ENCODE data around the gene NTF4.
A peak's percentile ranks its signal among the peaks of the same experiment; 100 is the strongest.
"Not testable (repeated sequence)": the region's sequence is repeated elsewhere in the genome, so short reads cannot be mapped to it uniquely, and the experiment has no call there.

The NTF4 gene

DNA sequence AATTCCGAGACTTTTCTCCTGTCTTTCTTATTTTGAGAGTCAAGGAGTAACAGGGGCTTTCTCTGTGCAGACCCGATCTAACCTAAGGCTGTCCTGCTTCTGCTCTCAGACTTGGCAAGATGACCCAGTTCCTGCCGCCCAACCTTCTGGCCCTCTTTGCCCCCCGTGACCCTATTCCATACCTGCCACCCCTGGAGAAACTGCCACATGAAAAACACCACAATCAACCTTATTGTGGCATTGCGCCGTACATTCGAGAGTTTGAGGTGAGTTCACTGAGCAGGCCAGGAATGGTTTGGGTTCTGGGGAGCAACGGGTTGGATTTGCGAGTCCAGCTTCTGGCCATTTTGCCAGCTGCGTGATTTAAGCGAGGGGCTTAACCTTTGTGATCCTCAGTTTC, 21.7 kb upstream of the NTF4 start:
- no peak for DNase-seq

DNA sequence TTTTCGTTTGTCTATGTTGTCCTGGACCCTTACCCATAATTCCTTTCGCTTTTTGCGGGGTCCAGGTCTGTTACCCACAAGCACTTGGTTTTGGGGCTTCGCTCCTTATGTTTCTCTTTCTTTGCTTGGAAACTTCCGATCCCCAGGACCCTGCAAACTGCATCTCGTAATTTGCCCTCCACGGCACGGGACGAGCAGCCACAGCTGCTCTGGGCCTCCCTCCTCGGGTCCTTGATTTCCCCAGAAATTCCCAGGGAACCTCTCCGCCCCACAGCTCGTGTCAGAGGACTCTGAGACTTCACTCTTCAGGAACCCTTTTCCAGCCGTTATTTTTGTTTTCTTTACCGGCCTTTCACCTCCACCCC, 21.2 kb upstream of the NTF4 start:
- DNase-seq: no peak

DNA sequence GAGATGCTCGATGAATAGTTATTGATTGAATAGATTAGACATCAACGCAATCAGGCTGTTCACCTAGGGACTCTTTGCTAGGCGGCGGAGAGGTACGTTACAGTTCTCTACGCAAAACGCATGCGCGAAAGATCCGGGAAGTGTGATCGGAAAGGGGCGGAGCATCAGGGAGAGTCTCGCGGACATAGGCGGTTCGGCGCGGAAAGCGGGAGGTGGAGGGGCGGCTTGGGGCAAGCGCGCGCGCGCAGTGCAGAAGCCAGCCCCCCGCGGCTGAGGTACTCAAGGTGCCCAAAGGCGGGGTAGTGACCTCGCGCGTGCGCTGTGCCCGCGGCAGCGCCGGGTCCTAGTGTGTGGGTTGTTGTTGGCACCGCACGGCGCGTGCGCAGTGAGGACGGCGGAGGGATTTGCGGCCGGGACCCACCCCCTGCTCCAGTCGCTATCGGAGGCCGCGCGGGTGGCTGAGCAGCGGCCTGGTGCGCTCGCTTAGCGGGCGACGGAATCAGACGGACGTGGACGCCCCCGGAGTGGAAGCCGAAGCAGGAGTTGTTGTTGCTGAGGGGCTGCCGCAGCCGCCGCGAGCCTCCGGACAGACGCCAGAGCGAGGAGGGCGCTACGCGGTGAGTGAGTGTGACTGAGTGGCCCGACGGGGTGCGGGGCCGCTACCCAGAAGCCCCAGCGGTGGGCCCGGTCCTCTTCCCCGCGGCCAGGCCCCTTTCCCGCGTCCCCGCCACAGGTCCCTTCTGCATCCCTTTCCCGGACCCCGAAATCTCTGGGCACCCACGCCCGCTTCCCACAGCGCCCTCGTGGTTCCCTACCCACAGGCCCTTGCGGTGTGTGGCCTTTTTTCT, 20.6 kb upstream of the NTF4 start, which contains the start of gene SNRNP70:
Gene SNRNP70, plus strand, starts transcription at position 432 of the 848 bp plus-strand sequence. CDS start 964 bp downstream, outside the sequence.
- DNase-seq: peak; percentile 99

DNA sequence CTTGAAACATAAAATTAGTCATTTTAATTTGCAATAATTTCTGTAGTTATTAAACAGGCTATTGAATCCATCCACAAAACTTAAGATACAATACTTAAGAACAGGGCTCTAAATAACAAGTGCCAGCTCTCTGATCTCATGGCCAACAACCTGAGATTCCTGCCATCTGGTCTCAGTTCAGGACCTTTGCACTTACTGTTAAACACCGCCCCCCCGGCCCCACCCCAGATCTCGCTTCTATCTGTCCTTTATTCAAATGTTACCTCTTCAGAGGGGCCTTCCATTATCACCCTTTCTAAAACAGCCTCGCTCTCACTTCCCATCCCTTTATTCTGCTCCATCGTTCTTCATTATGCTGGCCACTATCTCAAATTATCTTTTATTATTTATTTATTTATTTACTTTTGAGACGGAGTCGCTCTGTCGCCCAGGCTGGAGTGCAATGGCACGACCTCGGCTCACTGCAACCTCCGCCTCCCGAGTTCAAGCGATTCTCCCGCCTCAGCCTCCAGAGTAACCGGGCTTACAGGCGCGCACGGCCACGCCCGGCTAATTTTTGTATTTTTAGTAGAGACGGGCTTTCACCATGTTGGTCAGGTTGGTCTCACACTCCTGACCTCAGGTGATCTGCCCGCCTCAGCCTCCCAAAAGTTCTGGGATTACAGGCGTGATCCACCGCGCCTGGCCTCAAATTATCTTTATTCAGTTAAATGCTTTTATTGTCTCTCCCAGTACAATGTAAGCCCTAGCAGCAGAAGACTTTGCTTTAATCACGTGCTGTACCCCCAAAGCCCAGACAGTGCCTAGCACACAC, 19.8 kb upstream of the NTF4 start:
- DNase-seq: no peak

DNA sequence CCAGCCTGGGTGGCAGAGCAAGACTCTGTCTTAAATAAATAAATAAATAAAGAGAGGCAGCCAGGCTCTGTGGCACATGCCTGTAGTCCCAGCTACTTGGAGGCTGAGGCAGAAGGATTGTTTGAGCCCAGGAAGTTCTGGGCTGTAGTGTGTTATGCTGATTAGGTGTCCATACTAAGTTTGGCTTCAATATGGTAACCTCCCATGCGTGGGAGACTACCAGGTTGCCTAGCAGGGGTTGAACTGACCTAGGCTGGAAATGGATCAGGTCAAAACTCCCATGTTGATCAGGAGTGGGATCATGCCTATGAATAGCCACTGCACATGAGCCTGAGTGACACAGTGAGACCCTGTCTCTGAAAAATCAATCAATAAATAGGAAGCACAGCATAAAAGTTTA, 16.7 kb upstream of the NTF4 start:
- no peak for DNase-seq

DNA sequence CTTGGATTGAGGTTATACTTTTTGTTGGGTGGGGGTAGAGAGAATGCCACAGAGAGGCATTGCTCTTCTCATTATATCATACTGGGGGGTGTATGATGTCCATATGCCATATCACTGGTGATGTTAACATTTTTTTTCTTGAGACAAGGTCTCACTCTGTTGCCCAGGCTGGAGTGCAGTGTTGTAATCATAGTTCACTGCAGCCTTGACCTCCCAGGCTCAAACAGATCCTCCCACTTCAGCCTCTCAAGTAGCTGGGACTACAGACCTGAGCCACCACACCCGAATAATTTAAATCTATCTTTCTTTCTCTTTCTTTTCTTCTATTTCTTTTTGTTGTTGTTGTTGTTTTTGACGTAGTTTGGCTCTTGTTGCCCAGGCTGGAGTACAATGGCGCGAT, 15.8 kb upstream of the NTF4 start:
- DNase-seq: no peak

DNA sequence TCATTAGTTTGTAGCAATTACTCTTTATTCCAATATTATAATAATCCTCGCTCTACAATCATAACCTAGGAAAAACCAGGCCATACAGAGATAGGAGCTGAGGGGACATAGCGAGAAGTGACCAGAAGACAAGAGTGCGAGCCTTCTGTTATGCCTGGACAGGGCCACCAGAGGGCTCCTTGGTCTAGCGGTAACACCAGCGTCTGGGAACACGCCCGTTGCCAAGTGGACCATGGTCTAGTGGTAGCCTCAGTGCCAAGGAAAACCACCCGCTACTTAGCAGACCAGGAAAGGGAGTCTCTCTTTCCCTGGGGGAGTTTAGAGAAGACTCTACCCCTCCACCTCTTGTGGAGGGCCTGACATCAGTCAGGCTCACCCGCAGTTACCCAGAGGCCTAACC, 10.3 kb upstream of the NTF4 start:
- DNase-seq: peak; percentile 42

DNA sequence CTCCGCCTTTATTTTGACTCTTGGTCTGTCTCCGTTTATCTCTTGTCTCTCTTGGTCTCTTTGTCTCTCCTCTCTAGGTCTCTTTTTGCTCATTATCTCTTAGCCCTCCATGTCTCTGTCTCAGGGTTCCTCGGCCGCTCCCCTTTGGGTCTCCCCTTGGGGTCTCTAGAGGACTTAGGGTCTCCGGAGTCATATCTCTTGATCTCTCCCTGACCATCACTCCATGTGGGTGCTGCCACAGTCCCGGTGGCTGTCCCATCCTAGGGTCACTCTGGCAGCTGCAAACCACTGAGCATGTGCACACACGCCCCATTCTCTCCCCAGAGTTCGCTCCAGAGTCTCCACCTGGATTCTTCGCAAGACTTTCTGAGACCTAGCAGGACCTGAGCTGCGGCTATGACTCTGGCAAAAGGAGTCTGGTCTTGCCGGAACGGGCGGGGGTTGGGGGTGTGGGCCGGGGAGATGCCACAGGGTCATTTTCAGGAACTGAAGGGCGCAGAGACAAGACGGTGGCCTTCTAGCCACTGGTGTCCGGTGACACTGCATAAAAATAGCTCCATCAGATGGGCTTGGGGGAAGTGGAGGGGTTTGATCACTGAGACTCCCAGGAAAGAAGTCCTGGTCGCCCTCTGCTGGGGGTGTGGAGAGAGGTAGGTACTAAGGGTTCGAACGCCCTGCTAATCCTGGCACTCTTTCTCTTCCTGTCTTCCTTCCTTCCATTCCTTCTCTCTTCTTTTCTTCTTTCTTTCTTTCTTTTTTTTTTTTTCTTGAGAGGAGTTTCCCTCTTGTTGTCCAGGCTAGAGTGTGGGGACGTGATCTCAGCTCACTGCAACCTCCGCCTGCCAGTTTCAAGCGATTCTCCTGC, 9.1 kb upstream of the NTF4 start:
- DNase-seq: peak; percentile 35

DNA sequence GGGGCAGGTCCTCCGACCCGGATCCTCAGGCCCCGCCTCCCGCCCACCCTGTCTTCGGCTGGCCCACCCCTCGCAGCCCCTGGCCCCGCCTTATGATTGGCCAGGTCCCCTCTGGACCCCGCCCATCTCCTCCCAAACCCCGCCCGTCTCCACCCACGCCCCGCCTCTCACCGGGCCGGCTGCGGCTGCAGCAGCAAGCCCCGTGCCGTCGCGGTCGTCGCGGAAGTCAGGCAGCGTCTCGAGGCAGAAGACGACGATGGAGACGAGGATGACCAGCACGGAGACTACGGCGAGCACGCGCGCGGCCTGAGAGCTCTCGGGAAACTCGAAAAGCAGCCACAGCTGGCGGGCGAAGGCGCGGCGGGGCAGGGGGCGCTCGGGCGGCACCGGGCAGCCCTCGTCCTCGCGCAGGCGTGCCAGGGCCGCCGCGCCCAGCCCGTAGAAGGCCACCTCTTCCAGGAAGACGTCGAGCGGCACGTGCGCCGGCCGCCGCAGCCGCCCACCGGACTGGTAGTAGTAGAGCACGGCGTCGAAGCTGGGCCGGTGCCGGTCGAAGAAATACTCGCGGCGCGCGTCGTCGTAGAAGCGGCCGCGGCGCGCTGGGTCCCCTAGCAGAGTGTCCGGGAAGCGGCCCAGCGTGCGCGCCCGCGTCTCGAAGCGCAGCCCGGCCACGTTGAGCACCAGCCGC, 7.4 kb upstream of the NTF4 start:
- DNase-seq: no peak

DNA sequence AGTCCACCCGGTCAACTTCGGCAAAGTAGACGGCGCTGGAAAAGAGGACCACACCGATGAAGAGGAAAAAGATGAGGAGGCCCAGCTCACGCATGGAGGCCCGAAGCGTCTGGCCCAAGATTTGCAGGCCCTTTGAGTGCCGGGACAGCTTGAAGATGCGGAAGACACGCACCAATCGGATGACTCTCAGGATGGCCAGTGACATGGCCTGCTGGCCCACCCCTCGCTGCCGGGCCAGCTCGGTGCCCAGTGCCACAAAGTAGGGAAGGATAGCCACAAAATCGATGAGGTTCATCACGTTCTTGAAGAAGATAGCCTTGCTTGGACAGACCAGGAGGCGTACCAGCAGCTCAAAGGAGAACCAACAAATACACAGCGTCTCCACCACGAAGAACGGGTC, 5.8 kb upstream of the NTF4 start:
- no peak for DNase-seq

DNA sequence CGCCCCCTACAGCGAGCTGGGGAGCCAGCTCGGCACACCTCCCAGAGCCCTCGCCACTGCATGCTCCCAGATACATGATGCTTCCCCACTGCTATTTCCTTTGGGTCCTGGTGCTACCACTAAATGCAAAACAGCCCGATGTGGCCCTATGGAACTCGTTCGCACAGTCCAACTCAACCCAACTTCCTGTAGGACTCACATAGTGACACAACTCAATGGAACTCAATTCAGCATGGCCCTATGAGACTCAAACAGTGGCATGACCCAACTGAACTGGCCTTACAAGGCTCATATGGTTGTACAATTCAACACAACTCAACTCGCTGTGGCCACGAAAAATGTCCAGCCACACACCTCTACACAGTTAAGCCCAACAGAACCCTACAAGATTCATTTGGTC, 4.4 kb upstream of the NTF4 start:
- DNase-seq: no peak

DNA sequence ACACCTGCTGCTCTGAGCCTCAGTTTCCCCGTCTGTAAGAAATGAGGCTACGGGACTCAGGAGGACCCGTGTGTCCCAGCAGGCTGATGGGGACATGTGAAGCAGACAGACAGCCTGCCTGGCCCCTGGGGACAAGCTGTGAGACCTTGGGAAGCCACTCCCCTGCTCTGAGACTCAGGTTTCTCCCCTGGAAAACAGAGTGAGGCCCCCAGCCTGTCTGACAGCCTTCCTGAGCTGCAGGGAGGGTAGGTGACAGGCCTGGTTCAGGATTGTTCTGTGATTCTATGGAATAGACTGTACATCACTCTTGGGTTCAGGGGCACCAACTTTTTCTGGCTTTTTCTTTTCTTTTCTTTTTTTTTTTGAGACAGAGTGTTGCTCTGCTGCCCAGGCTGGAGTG, 2.9 kb upstream of the NTF4 start:
- DNase-seq: no peak

DNA sequence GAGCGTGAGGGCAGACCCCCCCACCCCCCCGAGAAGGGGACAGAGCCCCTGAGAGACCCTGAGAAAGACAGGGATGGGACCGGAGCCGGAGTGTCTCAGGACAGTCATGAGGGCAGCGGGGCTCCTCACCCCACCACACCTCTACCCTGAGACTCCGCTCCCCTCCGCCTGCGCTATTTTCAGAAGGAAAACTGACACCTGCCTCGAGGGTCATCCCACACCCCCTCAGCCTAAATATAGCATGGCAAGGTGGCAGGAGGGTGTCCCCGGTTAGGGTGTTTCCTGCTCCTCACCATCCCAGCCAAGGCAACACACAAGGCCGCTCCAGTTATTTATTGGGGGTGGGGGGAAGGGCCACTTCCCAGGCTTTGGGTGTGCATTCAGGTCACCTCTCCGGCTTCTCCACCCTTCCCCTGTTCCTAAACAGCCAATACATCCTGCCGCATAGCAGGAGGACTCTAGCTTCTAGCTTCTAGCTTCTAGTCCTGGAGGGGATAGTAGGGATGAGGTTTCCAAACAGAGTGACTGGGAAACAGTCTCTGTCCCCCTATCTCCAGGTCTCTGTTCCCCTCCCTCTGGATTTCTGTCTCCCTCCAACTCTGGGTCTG, 1.4 kb upstream of the NTF4 start:
- no peak for DNase-seq

DNA sequence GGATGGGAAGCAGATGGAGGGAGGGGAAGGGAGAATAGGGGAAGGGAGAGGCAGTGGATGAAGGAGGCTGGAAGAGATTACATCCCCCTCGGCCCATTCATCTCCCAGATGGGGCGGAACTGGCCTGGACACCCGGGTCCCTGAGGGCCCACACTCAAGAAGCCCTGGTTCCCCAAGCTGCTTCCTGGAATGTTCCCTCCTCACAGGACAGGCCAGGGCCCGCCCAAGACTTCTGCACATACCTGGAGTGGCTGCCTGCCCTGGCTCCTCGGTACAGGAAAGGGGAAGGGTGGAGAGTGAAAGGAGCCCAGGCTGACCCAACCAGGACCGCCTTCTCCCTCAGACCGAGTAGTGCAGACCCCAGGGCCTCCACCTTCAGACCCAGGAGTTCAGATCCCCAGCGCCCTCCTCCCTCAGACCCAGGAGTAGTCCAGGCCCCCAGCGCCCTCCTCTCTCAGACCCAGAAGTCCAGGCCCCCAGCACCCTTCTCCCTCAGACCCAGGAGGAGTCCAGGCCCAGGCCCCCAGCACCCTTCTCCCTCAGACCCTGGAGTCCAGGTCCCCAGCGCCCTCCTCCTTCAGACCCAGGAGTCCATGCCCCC, 489 bp downstream of the NTF4 start:
- no peak for DNase-seq

DNA sequence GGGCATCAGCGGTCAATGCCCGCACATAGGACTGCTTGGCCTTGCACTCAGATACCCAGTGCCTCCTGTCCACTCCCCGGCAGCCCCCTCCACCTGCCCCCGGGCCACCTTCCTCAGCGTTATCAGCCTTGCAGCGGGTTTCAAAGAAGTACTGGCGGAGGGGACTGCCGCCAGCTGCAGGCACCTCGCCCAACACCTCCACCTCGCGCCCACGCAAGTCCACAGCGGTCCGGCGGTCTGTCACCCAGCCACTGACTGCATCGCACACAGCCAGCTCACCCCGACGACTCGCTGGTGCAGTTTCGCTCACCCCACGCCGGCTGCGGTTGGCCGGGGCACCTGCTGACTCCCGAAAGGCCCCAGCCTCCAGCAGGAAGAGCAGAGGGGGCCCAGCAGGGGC, 3.2 kb downstream of the NTF4 start:
- DNase-seq: no peak

DNA sequence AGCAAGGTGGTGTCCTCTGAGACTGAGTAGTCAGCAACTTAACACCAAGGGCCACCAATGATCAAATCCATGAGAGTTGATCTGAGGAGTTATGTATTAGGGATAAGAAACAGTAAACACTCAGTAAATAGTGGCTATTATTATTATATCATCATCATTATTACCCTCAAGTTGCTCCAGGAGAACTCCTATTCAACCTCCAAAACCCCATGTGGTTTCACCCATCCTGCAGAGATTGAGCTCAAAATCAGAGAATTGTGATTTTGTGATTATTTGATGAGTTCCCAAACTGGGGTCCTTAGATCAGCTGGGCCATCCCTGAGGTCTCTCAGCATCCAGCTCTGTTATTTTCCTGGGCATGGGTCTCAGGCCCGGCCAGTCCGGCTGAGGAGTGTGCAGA, 3.6 kb downstream of the NTF4 start:
- DNase-seq: no peak

DNA sequence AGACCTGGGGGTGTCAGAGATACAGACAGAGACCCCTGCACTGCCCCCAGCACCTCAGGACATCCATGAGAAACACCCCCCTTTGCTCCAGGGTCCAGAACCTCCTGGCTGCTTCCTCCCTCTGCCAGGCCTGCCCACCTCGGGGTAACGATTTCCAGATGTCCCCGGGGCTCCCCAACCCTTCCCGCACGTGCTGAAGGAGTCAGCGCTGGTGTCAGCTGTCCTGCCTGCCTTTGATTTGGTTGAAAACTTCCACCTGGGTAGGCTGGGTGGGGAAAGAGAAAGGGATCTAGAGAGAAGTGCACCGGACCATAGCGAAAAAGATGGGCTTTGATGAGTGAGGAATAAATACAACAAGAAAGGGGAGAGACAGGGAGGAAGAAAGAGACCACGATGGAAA, 5.6 kb downstream of the NTF4 start:
- DNase-seq: no peak

DNA sequence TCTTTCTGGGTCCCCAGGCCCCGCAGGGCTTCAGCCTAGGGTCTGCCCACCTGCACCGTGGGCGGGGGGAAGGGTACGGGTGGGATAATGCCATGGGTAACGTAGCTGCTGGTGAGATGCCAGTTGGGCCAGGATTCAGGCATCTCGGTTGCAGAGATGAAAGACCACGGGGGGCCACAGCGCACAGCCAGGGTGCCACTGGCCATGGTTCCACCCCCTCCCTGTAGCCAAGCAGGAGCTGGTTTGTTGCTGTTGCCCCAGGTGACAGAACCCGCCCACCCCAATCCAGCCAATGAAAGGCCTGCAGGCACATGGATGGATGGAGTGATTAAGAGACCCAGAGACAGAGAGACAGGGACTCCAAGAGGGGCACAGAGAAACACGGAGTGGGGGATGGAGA, 6.1 kb downstream of the NTF4 start:
- no peak for DNase-seq

DNA sequence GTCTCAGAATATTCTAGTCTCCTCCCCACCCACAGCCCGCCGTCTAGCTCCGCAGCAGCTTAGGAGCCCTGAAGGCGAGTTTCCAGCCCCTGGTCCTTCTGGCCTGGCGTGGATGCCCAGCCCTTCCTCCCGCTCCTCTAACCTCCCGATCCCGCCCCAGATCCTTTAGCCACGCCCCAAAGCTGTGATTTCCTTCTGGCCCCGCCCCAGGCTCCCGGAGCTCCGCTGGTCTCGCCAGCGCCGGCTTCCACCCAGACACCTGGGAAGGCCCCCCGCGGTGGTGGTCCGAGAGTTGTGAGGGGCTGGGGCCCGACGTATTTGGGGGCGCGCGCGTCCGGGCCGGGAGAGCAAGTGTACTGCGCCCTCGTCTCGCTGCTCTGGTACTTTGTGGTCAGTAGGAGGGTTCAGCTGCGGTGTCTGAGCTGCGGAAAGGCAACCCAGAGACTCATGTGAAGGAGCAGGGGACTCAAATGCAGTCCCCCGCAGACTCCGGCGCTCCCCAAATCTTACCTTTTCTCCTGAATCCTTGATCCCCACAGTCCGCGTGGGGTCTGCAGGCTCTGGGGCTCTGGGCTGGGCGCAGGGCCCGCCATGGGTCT, 6.9 kb downstream of the NTF4 start, which contains the start of gene CGB7:
Gene CGB7, minus strand, starts transcription at position 114 of the 599 bp plus-strand sequence. CDS start 2,374 bp downstream, outside the sequence.
- no peak for DNase-seq

DNA sequence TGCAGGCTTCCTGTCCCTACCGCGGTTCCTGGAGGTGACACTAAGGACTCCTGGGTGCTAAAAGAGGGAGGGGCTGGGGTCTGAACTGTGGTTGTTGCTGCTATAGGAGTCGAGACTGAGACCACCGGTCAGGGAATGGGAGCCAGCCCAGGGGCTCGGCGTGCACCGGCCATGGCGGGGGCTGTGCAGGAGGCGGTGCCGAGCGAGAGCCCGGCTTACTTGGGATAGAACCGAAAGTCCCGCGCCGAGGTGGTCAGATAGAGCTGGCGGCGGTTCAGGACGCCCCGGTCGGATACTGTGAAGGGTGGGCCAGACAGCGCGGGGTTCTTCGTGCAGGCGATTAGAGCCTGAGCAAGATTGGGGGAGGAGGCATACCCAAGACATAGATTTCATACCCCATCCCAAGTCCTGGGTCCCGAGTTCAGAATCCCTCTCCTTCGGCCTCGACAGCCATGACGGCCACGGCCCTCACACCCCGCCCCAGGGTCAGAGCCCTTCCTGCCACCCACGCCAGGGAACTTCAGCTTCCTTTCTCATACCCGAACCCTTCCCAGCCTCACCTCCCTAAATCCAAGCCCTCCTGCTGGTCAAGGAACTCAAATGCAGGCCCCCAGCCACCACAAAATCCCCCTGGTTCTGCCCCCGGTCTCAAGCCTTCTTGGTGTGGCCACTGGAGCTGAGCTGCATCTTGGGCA, 7.6 kb downstream of the NTF4 start:
- DNase-seq: not testable (repeated sequence)
